ENCODE results near the gene FOXP4. TPM values are rescaled to one million over a fixed set of nuclear protein-coding genes. Genes with fewer than 3 reads are reported as not detected.

The FOXP4 gene
- total and polyA plus RNA-seq, 2 of the 13 experiments (the other 11 are each of a cell fraction or from before 2014, with no cell fraction given) = 11.0 to 12.4 TPM

DNA sequence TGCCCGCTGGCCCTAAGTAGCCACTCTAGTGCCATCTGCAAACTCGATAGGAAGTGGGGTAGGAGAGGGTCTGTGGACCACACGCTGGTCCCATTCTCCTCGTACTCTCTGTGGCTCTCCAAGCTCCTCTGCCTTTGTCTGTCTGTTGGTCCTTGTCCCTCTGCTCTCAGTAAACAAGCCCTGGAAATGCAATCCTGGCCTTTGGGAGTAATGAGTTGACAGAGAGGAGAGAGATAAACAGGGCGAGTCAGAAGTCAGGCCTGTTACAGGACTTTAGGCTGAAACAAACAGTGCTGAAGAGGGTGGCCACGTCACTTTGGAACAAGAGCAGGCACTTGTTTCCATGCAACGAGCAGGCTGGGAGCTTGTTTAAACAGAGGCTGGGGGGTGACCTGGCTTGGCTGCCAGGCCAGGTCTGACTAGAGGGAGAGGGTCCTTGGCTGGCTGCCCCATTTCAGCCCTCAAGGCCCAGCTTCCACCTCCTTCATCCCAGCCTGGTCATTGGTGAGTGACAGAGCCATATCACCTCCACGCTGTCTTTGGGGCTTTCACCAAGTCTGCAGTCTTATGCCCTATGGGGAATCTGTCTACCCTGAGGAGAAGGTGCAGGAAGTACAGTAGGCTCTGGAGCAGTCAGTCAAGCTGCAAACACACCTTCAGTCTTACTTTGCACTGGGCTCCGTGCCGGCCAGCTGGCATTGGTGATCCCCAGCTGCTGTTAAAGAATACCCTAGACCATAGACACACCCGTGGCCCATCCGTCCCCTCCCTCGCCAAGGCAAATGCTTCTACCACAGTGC, 22.6 kb downstream of the FOXP4 start (continued):
- TF ChIP-seq, protein P1, sequence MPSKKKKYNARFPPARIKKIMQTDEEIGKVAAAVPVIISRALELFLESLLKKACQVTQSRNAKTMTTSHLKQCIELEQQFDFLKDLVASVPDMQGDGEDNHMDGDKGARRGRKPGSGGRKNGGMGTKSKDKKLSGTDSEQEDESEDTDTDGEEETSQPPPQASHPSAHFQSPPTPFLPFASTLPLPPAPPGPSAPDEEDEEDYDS (CRISPR knock-in tag; IDR thresholded peaks at IDR 0.05) = peak; percentile 79
- peak; percentile 95 for TF ChIP-seq ZNF354B (CRISPR knock-in tag; IDR thresholded peaks at IDR 0.05)
- TF ChIP-seq, protein P2, sequence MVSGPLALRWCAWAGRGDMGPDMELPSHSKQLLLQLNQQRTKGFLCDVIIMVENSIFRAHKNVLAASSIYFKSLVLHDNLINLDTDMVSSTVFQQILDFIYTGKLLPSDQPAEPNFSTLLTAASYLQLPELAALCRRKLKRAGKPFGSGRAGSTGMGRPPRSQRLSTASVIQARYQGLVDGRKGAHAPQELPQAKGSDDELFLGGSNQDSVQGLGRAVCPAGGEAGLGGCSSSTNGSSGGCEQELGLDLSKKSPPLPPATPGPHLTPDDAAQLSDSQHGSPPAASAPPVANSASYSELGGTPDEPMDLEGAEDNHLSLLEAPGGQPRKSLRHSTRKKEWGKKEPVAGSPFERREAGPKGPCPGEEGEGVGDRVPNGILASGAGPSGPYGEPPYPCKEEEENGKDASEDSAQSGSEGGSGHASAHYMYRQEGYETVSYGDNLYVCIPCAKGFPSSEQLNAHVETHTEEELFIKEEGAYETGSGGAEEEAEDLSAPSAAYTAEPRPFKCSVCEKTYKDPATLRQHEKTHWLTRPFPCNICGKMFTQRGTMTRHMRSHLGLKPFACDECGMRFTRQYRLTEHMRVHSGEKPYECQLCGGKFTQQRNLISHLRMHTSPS (CRISPR knock-in tag; IDR thresholded peaks at IDR 0.05; ENCODE audit: low read depth) = peak; percentile 56; the same call in 1 of the 2 replicates
- peak; percentile 98 for TF ChIP-seq TBX2 (CRISPR knock-in tag; IDR thresholded peaks at IDR 0.05; ENCODE audit: borderline replicate concordance)
- peak; percentile 94 for TF ChIP-seq ISL2 (CRISPR knock-in tag; IDR thresholded peaks at IDR 0.05)
- TF ChIP-seq ZNF766 (CRISPR knock-in tag; IDR thresholded peaks at IDR 0.05; ENCODE audit: borderline replicate concordance) = peak; percentile 67; the same call in 1 of the 2 replicates
- no peak for TF ChIP-seq ZNF777 (CRISPR knock-in tag; IDR thresholded peaks at IDR 0.05)
- TF ChIP-seq MEIS2 (CRISPR knock-in tag; IDR thresholded peaks at IDR 0.05) = peak; percentile 98
- TF ChIP-seq, protein P3, sequence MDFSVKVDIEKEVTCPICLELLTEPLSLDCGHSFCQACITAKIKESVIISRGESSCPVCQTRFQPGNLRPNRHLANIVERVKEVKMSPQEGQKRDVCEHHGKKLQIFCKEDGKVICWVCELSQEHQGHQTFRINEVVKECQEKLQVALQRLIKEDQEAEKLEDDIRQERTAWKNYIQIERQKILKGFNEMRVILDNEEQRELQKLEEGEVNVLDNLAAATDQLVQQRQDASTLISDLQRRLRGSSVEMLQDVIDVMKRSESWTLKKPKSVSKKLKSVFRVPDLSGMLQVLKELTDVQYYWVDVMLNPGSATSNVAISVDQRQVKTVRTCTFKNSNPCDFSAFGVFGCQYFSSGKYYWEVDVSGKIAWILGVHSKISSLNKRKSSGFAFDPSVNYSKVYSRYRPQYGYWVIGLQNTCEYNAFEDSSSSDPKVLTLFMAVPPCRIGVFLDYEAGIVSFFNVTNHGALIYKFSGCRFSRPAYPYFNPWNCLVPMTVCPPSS (IDR thresholded peaks at IDR 0.05) = no peak
- TF ChIP-seq EP300 (IDR thresholded peaks at IDR 0.05; ENCODE audit: low read depth in 2 of 2, low read length in 2 of 2) = peak in 1 of 2 experiments; percentile 95; a peak in 3 of 4 replicates
- TF ChIP-seq EP300 (CRISPR knock-in tag; IDR thresholded peaks at IDR 0.05; ENCODE audit: borderline replicate concordance) = peak; percentile 81; the same call in 1 of the 2 replicates
- peak; percentile 54; the same call in 1 of the 2 replicates for TF ChIP-seq PHF8 (CRISPR knock-in tag; IDR thresholded peaks at IDR 0.05)
- no peak for TF ChIP-seq ZBTB1 (CRISPR knock-in tag; IDR thresholded peaks at IDR 0.05; ENCODE audit: borderline replicate concordance)
- TF ChIP-seq ZNF788 (CRISPR knock-in tag; IDR thresholded peaks at IDR 0.05; ENCODE audit: borderline replicate concordance) = peak; percentile 95; the same call in 1 of the 2 replicates
- TF ChIP-seq KDM4B (CRISPR knock-in tag; IDR thresholded peaks at IDR 0.05) = no peak; the same call in 1 of the 2 replicates
- peak; percentile 95 for TF ChIP-seq ZSCAN25 (CRISPR knock-in tag; IDR thresholded peaks at IDR 0.05)
- no peak for TF ChIP-seq EZH2 (conservative IDR thresholded peaks at IDR 0.05; ENCODE audit: low read depth, low read length)
- TF ChIP-seq HES4 (CRISPR knock-in tag; IDR thresholded peaks at IDR 0.05; ENCODE audit: borderline replicate concordance) = no peak; the same call in 1 of the 2 replicates
- TF ChIP-seq, protein P4, sequence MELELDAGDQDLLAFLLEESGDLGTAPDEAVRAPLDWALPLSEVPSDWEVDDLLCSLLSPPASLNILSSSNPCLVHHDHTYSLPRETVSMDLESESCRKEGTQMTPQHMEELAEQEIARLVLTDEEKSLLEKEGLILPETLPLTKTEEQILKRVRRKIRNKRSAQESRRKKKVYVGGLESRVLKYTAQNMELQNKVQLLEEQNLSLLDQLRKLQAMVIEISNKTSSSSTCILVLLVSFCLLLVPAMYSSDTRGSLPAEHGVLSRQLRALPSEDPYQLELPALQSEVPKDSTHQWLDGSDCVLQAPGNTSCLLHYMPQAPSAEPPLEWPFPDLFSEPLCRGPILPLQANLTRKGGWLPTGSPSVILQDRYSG (CRISPR knock-in tag; IDR thresholded peaks at IDR 0.05) = no peak
- peak; percentile 78 for TF ChIP-seq ZNF619 (CRISPR knock-in tag; IDR thresholded peaks at IDR 0.05)
- TF ChIP-seq MATR3 (CRISPR knock-in tag; IDR thresholded peaks at IDR 0.05) = no peak
- TF ChIP-seq, protein P5, sequence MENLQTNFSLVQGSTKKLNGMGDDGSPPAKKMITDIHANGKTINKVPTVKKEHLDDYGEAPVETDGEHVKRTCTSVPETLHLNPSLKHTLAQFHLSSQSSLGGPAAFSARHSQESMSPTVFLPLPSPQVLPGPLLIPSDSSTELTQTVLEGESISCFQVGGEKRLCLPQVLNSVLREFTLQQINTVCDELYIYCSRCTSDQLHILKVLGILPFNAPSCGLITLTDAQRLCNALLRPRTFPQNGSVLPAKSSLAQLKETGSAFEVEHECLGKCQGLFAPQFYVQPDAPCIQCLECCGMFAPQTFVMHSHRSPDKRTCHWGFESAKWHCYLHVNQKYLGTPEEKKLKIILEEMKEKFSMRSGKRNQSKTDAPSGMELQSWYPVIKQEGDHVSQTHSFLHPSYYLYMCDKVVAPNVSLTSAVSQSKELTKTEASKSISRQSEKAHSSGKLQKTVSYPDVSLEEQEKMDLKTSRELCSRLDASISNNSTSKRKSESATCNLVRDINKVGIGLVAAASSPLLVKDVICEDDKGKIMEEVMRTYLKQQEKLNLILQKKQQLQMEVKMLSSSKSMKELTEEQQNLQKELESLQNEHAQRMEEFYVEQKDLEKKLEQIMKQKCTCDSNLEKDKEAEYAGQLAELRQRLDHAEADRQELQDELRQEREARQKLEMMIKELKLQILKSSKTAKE (CRISPR knock-in tag; IDR thresholded peaks at IDR 0.05; ENCODE audit: borderline replicate concordance) = peak; percentile 96
- TF ChIP-seq ZNF3 (CRISPR knock-in tag; IDR thresholded peaks at IDR 0.05) = no peak
- no peak for TF ChIP-seq TCF7L2 (IDR thresholded peaks at IDR 0.05; ENCODE audit: low read depth, low read length)

Measured in HepG2 (cell line).